K562 (cell line): ENCODE measurements around the gene ASIC5. TPM values are rescaled to one million over a fixed set of nuclear protein-coding genes. Genes with fewer than 3 reads are reported as not detected.

Experiments
- ATAC-seq: fragments of 200-7000 bp; cut with Tn5 transposase; 3 replicates; pipeline ENCODE4 v1.9.1; 2020; ENCODE audit warnings: moderate library complexity
- BruUV-seq: library from RNA; stranded (reverse); fragments of 400-500 nt; replicated peaks from 2 replicates; lab custom pipeline; 2021; lab: Mats Ljungman, UMichigan
- CTCF ChIA-PET: fragments of 300-600 bp; formaldehyde crosslinking; extraction: SDS; loops from one replicate; lab custom pipeline; 2021; ENCODE audit warnings: low intra/inter-chr PET ratio; lab: Yijun Ruan, JAX
- POLR2A ChIA-PET: fragments of 300-600, 350-650 bp; sonication (Branson Sonifier 250); formaldehyde crosslinking; extraction: SDS; loops from one replicate; lab custom pipeline; 2021; ENCODE audit warnings: antibody characterized with exemption, inconsistent platforms; lab: Yijun Ruan, JAX
- DNase-seq, 4 experiments: peaks; one replicate each; pipeline versions ENCODE4 v3.0.0 to v3.0.0-alpha.2; 2011 to 2018; ENCODE audit warnings: low spot score in 3 of 4, mixed read lengths in 3 of 4; ENCODE audit errors: extremely low read depth in 1 of 4
- FAIRE-seq: peaks from 2 replicates; lab custom pipeline; 2011; peaks lifted over from hg19 to GRCh38; lab: Jason Lieb, UNC
- H2AFZ ChIP-seq: 2 replicates; pipeline ENCODE4 v1.6.0; 2011; ENCODE audit warnings: low read depth, low read length, control low read depth, inconsistent platforms
- H3K27ac ChIP-seq: fragments of 200-600 bp; 3 replicates; pipeline ENCODE4 v1.8.0; 2011; ENCODE audit warnings: low read depth, mild to moderate bottlenecking, control low read depth, inconsistent platforms, low read length, moderate library complexity, mixed read lengths; ENCODE audit errors: extremely low read depth
- H3K27me3 ChIP-seq, 2 experiments: fragments of 300-600 bp in 1 of 2; 2 replicates in 1 of 2; 3 replicates in 1 of 2; pipeline versions ENCODE4 v1.6.0 to v1.8.0; 2011; ENCODE audit warnings: inconsistent platforms in 2 of 2, low read length in 2 of 2, mild to moderate bottlenecking in 1 of 2, mixed read lengths in 1 of 2, moderate library complexity in 1 of 2; ENCODE audit not compliant: control insufficient read depth in 2 of 2, insufficient read depth in 2 of 2
- H3K36me3 ChIP-seq: fragments of 300-600 bp; 3 replicates; pipeline ENCODE4 v1.8.0; 2011; ENCODE audit warnings: mild to moderate bottlenecking, low read length, inconsistent platforms; ENCODE audit not compliant: control insufficient read depth, insufficient read depth
- H3K4me1 ChIP-seq, 2 experiments: fragments of 200-600 bp in 1 of 2; replicated peaks in 1 of 2; 2 replicates in 1 of 2; 3 replicates in 1 of 2; pipeline versions ENCODE4 v1.5.1 to v1.8.0; 2011; ENCODE audit warnings: inconsistent platforms in 2 of 2, low read length in 2 of 2, mild to moderate bottlenecking in 1 of 2, mixed read lengths in 1 of 2, moderate library complexity in 1 of 2; ENCODE audit not compliant: control insufficient read depth in 2 of 2, insufficient read depth in 2 of 2
- H3K4me2 ChIP-seq: 2 replicates; pipeline ENCODE4 v1.6.1; 2011; ENCODE audit warnings: low read length, control low read depth, inconsistent platforms, mixed read lengths; ENCODE audit not compliant: insufficient read depth
- H3K4me3 ChIP-seq: fragments of 200-600 bp; sonication (generic), shearing (Covaris generic); 2 replicates; pipeline ENCODE4 v1.5.1; 2016; ENCODE audit warnings: control low read depth, inconsistent platforms
- H3K79me2 ChIP-seq: fragments of 200-600 bp; 3 replicates; pipeline ENCODE4 v1.8.0; 2011; ENCODE audit warnings: low read length, inconsistent platforms; ENCODE audit not compliant: control insufficient read depth, insufficient read depth
- H3K9ac ChIP-seq, 2 experiments: 2 replicates each; pipeline versions ENCODE4 v1.6.0 to v1.6.1; 2011; ENCODE audit warnings: low read depth in 2 of 2, low read length in 2 of 2, control low read depth in 1 of 2, inconsistent platforms in 1 of 2, mild to moderate bottlenecking in 1 of 2, mixed read lengths in 1 of 2; ENCODE audit not compliant: insufficient read depth in 1 of 2
- H3K9me1 ChIP-seq: one replicate; pipeline ENCODE4 v1.6.0; 2011; ENCODE audit warnings: inconsistent platforms, mild to moderate bottlenecking, low read length, moderate library complexity; ENCODE audit not compliant: control insufficient read depth, insufficient read depth
- H3K9me3 ChIP-seq: replicated peaks from 2 replicates; pipeline ENCODE4 v1.5.1; 2011; ENCODE audit warnings: low read depth, low read length, inconsistent platforms; ENCODE audit not compliant: control insufficient read depth, insufficient read depth
- H4K20me1 ChIP-seq: replicated peaks from 2 replicates; pipeline ENCODE4 v1.6.1; 2011; ENCODE audit warnings: low read length, inconsistent platforms, mixed read lengths; ENCODE audit not compliant: control insufficient read depth, insufficient read depth
- DNMT1 ChIP-seq: fragments of 450-650 bp; IDR thresholded peaks from 2 replicates; pipeline ENCODE4 v1.6.1; 2016; ENCODE audit warnings: antibody characterized with exemption, mild to moderate bottlenecking
- ELF2 ChIP-seq: fragments of 250-450 bp; sonication (Bioruptor Pico); IDR thresholded peaks from 2 replicates; pipeline ENCODE4 v1.5.0; 2021; ENCODE audit warnings: mild to moderate bottlenecking
- KDM5B ChIP-seq: fragments of 200-600 bp; sonication (generic); IDR thresholded peaks from 2 replicates; pipeline ENCODE4 v1.6.1; 2012; ENCODE audit warnings: low read depth, mild to moderate bottlenecking, moderate library complexity, low read length, control low read depth, inconsistent platforms; ENCODE audit not compliant: insufficient replicate concordance
- NFXL1 ChIP-seq: fragments of 450-650 bp; formaldehyde crosslinking; IDR thresholded peaks from 2 replicates; pipeline ENCODE4 v1.4.0; 2021; ENCODE audit warnings: mild to moderate bottlenecking
- PRPF4 ChIP-seq: fragments of 200-400 bp; formaldehyde crosslinking; IDR thresholded peaks from one replicate; pipeline ENCODE4 v1.6.1; 2017; ENCODE audit warnings: low read length, low read depth, mild to moderate bottlenecking; ENCODE audit not compliant: insufficient read depth, poor library complexity, severe bottlenecking
- PURB ChIP-seq: sonication (generic); formaldehyde crosslinking; IDR thresholded peaks from 2 replicates; pipeline ENCODE4 v1.9.0; 2021; ENCODE audit warnings: low read depth, mild to moderate bottlenecking, missing genetic modification reagents
- PYGO2 ChIP-seq: fragments of 450-650 bp; IDR thresholded peaks from 2 replicates; pipeline ENCODE4 v1.6.1; 2016; ENCODE audit warnings: mild to moderate bottlenecking, missing genetic modification characterization, moderate library complexity, missing compliant biosample characterization
- THAP7 ChIP-seq: fragments of 250-450 bp; sonication (Bioruptor Pico); IDR thresholded peaks from 2 replicates; pipeline ENCODE4 v1.5.0; 2021
- ZBTB33 ChIP-seq: sonication (generic); formaldehyde crosslinking; IDR thresholded peaks from 2 replicates; pipeline ENCODE4 v1.8.1; 2023; ENCODE audit warnings: mild to moderate bottlenecking, missing genetic modification reagents
- ZNF592 ChIP-seq: fragments of 450-650 bp; IDR thresholded peaks from 2 replicates; pipeline ENCODE4 v1.6.1; 2017; ENCODE audit warnings: antibody characterized with exemption, mild to moderate bottlenecking
- WGBS: fragments of 100-300 bp; shearing (Covaris generic); methylation state at CpG from one replicate; pipeline ENCODE4 v1.1.6; 2016; ENCODE audit warnings: low coverage, mixed read lengths; ENCODE audit not compliant: insufficient coverage; ENCODE audit errors: missing lambda C conversion rate; 5-methylcytosine and 5-hydroxymethylcytosine counted together
- in situ Hi-C: fragments of 300-500 bp; cut with MboI; formaldehyde crosslinking; loops from 4 replicates; pipeline ENCODE4 v1.15.0; 2018; ENCODE audit warnings: inconsistent platforms, mixed read lengths
- intact Hi-C: fragments of 100-400 bp; cut with micrococcal nuclease; formaldehyde crosslinking; loops from 2 replicates; pipeline ENCODE4 v1.14.2; 2022
- polyA plus RNA-seq, 8 experiments: library from polyadenylated mRNA; depleted of rRNA in 4 of 8; stranded (reverse) in 5 of 8; unstranded in 3 of 8; fragments of >200 nt; fragmentation: Nextera tagmentation in 2 of 8; fragmentation: Illumina TruSeq in 1 of 8; extraction: Ambion mirVana in 2 of 8; extraction: Trizol in 1 of 8; gene quantifications; 2 replicates each; pipeline versions ENCODE4 v1.2.1 to v1.2.3, GENCODE V29; 2011 to 2014; ENCODE audit warnings: inconsistent platforms in 1 of 8, missing spikeins in 1 of 8
- total RNA-seq, 7 experiments: library from RNA; depleted of rRNA in 6 of 7; stranded (reverse); fragments of >200 nt in 6 of 7; fragmentation: Illumina TruSeq in 2 of 7; extraction: Trizol in 2 of 7; gene quantifications; 2 replicates each; pipeline versions ENCODE4 v1.2.1 to v1.2.3, GENCODE V29; 2011 to 2021; ENCODE audit warnings: low replicate concordance in 1 of 7

Gene ASIC5
- total and polyA plus RNA-seq, 9 of the 15 experiments (the other 6 are each of a cell fraction or from before 2014, with no cell fraction given): not detected

- H3K4me1 ChIP-seq: no peaks in the 10 kb centered on the region
- H3K4me2 ChIP-seq: no peak within 1 kb of the TSS
- CTCF ChIA-PET: no interaction called here
- H3K9me3 ChIP-seq: no peaks in the 10 kb centered on the region
- no peaks in the 10 kb centered on the region for H3K9me1 ChIP-seq
- intact Hi-C loops: no loop called here
- H3K9ac ChIP-seq: no peak within 1 kb of the TSS
- ATAC-seq: no peak
- H3K4me3 ChIP-seq: no peak within 1 kb of the TSS
- no peak for DNase-seq
- no TSS peak for BruUV-seq
- H2AFZ ChIP-seq: no peak within 1 kb of the TSS
- whole genome bisulfite sequencing: 0% methylated on average over 1 of the region's 1 CpG
- no peaks in the 10 kb centered on the region for H4K20me1 ChIP-seq
- H3K27me3 ChIP-seq: no peaks in the 10 kb centered on the region
- POLR2A ChIA-PET: no interaction called here
- in situ Hi-C loops: no loop called here
- no peaks in the 10 kb centered on the region for H3K79me2 ChIP-seq
- FAIRE-seq: no peak
- H3K36me3 ChIP-seq: no peaks in the 10 kb centered on the region
- H3K27ac ChIP-seq: no peak within 1 kb of the TSS
- TF ChIP-seq KDM5B: no peak
- no peak for TF ChIP-seq DNMT1
- TF ChIP-seq ZBTB33 (CRISPR knock-in tag): no peak
- TF ChIP-seq THAP7 (CRISPR knock-in tag): no peak
- no peak for TF ChIP-seq ZNF592
- no peak for TF ChIP-seq PYGO2 (tag)
- no peak for TF ChIP-seq PRPF4
- TF ChIP-seq ELF2 (CRISPR knock-in tag): no peak
- TF ChIP-seq PURB (CRISPR knock-in tag): no peak
- no peak for TF ChIP-seq NFXL1
Measured at GRCh38 chr4:155903453-155903852, 37.4 kb upstream of the ASIC5 start, which contains the start of gene TDO2. TDO2 (plus strand) TSS chr4:155903696; CDS start chr4:155903759, 63 bp downstream.
